ENCODE results near the gene LRMDA. TPM values are rescaled to one million over a fixed set of nuclear protein-coding genes. Genes with fewer than 3 reads are reported as not detected.

LRMDA gene
- total RNA-seq, 3 donors from 2014 or later: 8.3 to 17.1 (median 11.1) TPM

DNA sequence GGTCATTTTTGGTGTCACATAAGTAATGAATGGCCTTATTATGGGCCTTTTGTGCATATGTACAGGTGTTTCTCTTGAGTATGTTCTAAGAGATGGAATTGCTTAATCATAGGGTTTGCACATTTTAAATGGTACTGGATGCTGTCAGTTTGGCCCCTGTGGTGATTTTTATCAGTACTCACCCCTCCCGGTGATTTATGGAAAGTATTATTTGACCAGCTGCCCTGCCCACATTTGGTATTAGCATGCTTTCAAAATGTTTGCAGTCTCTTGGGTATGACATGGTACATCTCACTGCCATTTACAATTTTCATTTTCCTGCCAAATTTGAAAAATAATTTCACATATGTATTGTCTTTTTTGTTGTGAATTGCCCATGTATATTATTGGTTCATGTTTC is 427.7 kb downstream of the LRMDA start:
- H3K27me3 ChIP-seq: no peaks in the 10 kb centered on the region
- intact Hi-C loops (cut with DNase I; ENCODE audit: low total_unique reads): no loop called here
- TF ChIP-seq POLR2AphosphoS5 (IDR thresholded peaks at IDR 0.05) (no peak), POLR2A (IDR thresholded peaks at IDR 0.05) (no peak)
- TF ChIP-seq, protein P1, sequence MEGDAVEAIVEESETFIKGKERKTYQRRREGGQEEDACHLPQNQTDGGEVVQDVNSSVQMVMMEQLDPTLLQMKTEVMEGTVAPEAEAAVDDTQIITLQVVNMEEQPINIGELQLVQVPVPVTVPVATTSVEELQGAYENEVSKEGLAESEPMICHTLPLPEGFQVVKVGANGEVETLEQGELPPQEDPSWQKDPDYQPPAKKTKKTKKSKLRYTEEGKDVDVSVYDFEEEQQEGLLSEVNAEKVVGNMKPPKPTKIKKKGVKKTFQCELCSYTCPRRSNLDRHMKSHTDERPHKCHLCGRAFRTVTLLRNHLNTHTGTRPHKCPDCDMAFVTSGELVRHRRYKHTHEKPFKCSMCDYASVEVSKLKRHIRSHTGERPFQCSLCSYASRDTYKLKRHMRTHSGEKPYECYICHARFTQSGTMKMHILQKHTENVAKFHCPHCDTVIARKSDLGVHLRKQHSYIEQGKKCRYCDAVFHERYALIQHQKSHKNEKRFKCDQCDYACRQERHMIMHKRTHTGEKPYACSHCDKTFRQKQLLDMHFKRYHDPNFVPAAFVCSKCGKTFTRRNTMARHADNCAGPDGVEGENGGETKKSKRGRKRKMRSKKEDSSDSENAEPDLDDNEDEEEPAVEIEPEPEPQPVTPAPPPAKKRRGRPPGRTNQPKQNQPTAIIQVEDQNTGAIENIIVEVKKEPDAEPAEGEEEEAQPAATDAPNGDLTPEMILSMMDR (IDR thresholded peaks at IDR 0.05): no peak
- no peaks in the 10 kb centered on the region for H3K36me3 ChIP-seq
- H3K4me1 ChIP-seq: no peaks in the 10 kb centered on the region
- no peaks in the 10 kb centered on the region for H3K9me3 ChIP-seq
- H3K4me3 ChIP-seq: no peak overlapping the region
- no peak for DNase-seq (ENCODE audit: low spot score in 2 of 2)
- H3K27ac ChIP-seq: no peak overlapping the region

DNA sequence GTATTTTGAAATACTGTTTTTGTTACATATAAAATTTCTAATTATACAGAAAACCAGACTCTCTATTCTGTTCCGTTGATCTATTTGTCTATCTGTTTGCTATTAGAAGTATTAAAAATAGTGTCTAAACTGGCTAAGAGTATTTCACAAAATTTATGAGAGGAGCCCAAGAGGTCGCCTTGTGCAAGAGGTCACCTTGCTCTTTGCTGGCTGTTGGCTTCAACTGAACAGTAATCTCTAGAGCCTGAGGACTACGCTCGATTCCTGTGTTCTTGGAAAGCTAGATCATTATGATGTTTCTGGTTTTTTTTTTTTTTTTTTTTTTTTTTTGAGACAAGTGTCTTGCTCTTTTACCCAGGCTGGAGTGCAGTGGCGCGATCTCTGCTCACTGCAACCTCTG is 428.6 kb downstream of the LRMDA start:
- Histone ChIP-seq H3K4me3 (no peak overlapping the region), H3K27me3 (no peaks in the 10 kb centered on the region), H3K36me3 (no peaks in the 10 kb centered on the region), H3K9me3 (no peaks in the 10 kb centered on the region), H3K4me1 (no peaks in the 10 kb centered on the region), H3K27ac (no peak overlapping the region)
- no peak for DNase-seq (ENCODE audit: low spot score in 2 of 2)
- TF ChIP-seq POLR2AphosphoS5 (IDR thresholded peaks at IDR 0.05): peak in 1 of 3 donors; percentile 25
- no peak for TF ChIP-seq POLR2A (IDR thresholded peaks at IDR 0.05)
- intact Hi-C loops (cut with DNase I; ENCODE audit: low total_unique reads): no loop called here

DNA sequence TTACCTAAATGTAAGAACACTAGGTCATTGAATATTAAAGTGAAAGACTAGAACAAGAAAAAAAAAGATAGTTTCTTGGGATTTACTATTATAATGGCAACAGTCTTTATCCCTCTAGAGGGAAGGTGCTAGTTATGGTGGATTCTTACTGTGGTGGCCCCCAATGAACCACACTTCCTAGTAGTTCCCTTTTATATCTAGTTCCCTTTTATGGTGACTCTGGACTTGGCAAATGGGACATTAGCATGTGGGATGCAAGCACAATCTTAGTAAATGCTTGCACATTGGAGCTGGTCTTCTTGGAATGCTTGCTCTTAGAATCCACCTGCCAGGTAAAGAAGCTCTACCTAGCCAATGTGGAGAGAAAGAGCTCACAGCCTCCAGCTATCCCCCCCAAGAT is 430.2 kb downstream of the LRMDA start:
- no peak for DNase-seq (ENCODE audit: low spot score in 2 of 2)
- TF ChIP-seq POLR2AphosphoS5 (IDR thresholded peaks at IDR 0.05) (no peak), POLR2A (IDR thresholded peaks at IDR 0.05) (no peak)
- TF ChIP-seq, protein P1 (IDR thresholded peaks at IDR 0.05): no peak
- no peaks in the 10 kb centered on the region for H3K27me3 ChIP-seq
- intact Hi-C loops (cut with DNase I; ENCODE audit: low total_unique reads): no loop called here
- H3K27ac ChIP-seq: no peak overlapping the region
- H3K4me3 ChIP-seq: no peak overlapping the region
- H3K36me3 ChIP-seq: no peaks in the 10 kb centered on the region
- H3K4me1 ChIP-seq: no peaks in the 10 kb centered on the region
- no peaks in the 10 kb centered on the region for H3K9me3 ChIP-seq

DNA sequence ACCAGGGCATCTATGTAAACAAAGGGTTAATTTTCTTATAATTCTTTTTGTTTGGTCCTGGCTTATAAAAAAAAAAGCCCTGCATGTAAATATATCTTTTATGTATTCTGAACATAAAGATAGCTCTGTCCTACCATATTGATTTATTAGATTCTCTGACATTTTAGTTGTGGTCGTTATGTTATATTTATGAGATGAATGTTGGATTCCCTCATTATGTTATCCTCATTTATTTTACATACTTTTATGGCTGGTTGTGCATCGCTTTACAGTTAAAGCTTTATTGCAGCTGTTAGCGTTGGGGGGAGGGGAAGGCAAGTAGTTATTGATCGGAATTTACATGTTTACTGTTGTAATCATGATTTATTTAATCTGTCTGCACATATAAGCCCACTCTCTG is 431.5 kb downstream of the LRMDA start:
- Histone ChIP-seq H3K27ac (no peak overlapping the region), H3K9me3 (no peaks in the 10 kb centered on the region), H3K4me3 (no peak overlapping the region), H3K27me3 (no peaks in the 10 kb centered on the region), H3K4me1 (no peaks in the 10 kb centered on the region), H3K36me3 (no peaks in the 10 kb centered on the region)
- no peak for DNase-seq (ENCODE audit: low spot score in 2 of 2)
- TF ChIP-seq POLR2AphosphoS5 (IDR thresholded peaks at IDR 0.05) (no peak), POLR2A (IDR thresholded peaks at IDR 0.05) (no peak)
- TF ChIP-seq, protein P1 (IDR thresholded peaks at IDR 0.05): no peak
- intact Hi-C loops (cut with DNase I; ENCODE audit: low total_unique reads): no loop called here

DNA sequence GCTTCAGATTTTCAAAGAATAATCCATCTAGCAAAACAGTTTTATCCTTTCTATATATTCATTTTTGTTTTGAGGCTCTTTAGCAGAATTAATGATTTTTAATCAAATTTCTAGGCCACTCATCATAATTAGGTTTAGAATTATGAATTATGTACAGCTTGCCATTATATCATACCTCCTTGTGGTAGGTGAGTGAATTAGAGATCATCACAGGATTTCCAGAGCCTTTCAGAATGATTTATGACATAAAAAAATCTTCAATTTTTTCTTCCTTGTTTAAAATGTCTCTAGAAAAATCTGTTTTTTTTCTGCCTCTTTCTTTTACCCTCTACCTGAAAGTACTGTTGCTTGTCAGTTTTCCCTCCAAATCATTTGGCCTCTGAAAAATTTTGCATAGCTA is 433.3 kb downstream of the LRMDA start:
- Histone ChIP-seq H3K4me1 (no peaks in the 10 kb centered on the region), H3K27me3 (no peaks in the 10 kb centered on the region), H3K36me3 (no peaks in the 10 kb centered on the region), H3K4me3 (no peak overlapping the region), H3K27ac (no peak overlapping the region), H3K9me3 (no peaks in the 10 kb centered on the region)
- intact Hi-C loops (cut with DNase I; ENCODE audit: low total_unique reads): loop anchor here (2.0 kb wide), 1 partner anchor 56 kb away; no protein-coding TSS in a partner anchor
- TF ChIP-seq POLR2AphosphoS5 (IDR thresholded peaks at IDR 0.05) (no peak), POLR2A (IDR thresholded peaks at IDR 0.05) (no peak)
- TF ChIP-seq, protein P1 (IDR thresholded peaks at IDR 0.05): no peak
- no peak for DNase-seq (ENCODE audit: low spot score in 2 of 2)
